OCI-LY7 (cell line): Measurements from ENCODE around the gene COL18A1. TPM values are rescaled to one million over a fixed set of nuclear protein-coding genes. Genes with fewer than 3 reads are reported as not detected.

ENCODE experiments used
- BruUV-seq: library from RNA; stranded (reverse); fragments of 400-500 nt; replicated peaks from 2 replicates; lab custom pipeline; 2021; lab: Mats Ljungman, UMichigan
- CTCF ChIA-PET: fragments of 300-600 bp; sonication (Branson Sonifier 250); formaldehyde crosslinking; loops from one replicate; lab custom pipeline; 2022; ENCODE audit warnings: antibody characterized with exemption; ENCODE audit not compliant: unreplicated experiment; lab: Charles Lee
- POLR2A ChIA-PET: fragments of 300-600 bp; sonication (Branson Sonifier 250); formaldehyde crosslinking; loops from one replicate; lab custom pipeline; 2022; ENCODE audit warnings: antibody characterized with exemption; lab: Charles Lee
- DNase-seq: peaks from one replicate; pipeline ENCODE4 v3.0.0-alpha.2; 2015; ENCODE audit warnings: low spot score
- H2AFZ ChIP-seq: fragments of 200-600 bp; sonication (generic), shearing (Covaris generic); 2 replicates; pipeline ENCODE4 v1.6.1; 2014; ENCODE audit warnings: mild to moderate bottlenecking, antibody characterized with exemption, low read length, moderate library complexity
- H3K27ac ChIP-seq: fragments of 200-600 bp; sonication (generic); 2 replicates; pipeline ENCODE4 v1.5.1; 2014; ENCODE audit warnings: mixed run types, low read depth, mild to moderate bottlenecking, moderate library complexity, low read length, inconsistent platforms; ENCODE audit not compliant: poor library complexity, severe bottlenecking
- H3K36me3 ChIP-seq: fragments of 200-600 bp; sonication (generic); 2 replicates; pipeline ENCODE4 v1.6.1; 2014; ENCODE audit warnings: mild to moderate bottlenecking, antibody characterized with exemption, low read length, moderate library complexity, mixed read lengths; ENCODE audit not compliant: insufficient read depth
- H3K4me1 ChIP-seq: fragments of 200-600 bp; sonication (generic); 2 replicates; pipeline ENCODE4 v1.5.1; 2014; ENCODE audit warnings: mild to moderate bottlenecking, low read length; ENCODE audit not compliant: insufficient read depth, poor library complexity, severe bottlenecking
- H3K4me2 ChIP-seq: fragments of 200-600 bp; sonication (generic); 2 replicates; pipeline ENCODE4 v1.6.1; 2014; ENCODE audit warnings: mild to moderate bottlenecking, low read length
- H3K4me3 ChIP-seq: fragments of 200-600 bp; sonication (generic); 2 replicates; pipeline ENCODE4 v1.5.1; 2014; ENCODE audit warnings: mild to moderate bottlenecking, low read depth, low read length; ENCODE audit not compliant: poor library complexity, severe bottlenecking
- H3K79me2 ChIP-seq: fragments of 200-600 bp; sonication (generic); 2 replicates; pipeline ENCODE4 v1.6.1; 2016; ENCODE audit warnings: low read depth, mild to moderate bottlenecking, low read length, moderate library complexity, mixed read lengths; ENCODE audit not compliant: insufficient read depth
- H3K9me2 ChIP-seq: fragments of 200-600 bp; sonication (generic); 2 replicates; pipeline ENCODE4 v1.6.1; 2016; ENCODE audit warnings: mild to moderate bottlenecking, low read length, mixed read lengths; ENCODE audit not compliant: insufficient read depth
- H3K9me3 ChIP-seq: fragments of 200-600 bp; sonication (generic); 2 replicates; pipeline ENCODE4 v1.6.1; 2014; ENCODE audit warnings: mild to moderate bottlenecking, mixed run types, low read length, mixed read lengths
- H4K20me1 ChIP-seq: fragments of 200-600 bp; sonication (generic); 2 replicates; pipeline ENCODE4 v1.6.1; 2014; ENCODE audit warnings: mild to moderate bottlenecking, antibody characterized with exemption, low read length, moderate library complexity, mixed read lengths; ENCODE audit not compliant: insufficient read depth
- CTCF ChIP-seq: fragments of 200-600 bp; sonication (generic); conservative IDR thresholded peaks from 2 replicates; pipeline ENCODE4 v1.5.1; 2014; ENCODE audit warnings: mild to moderate bottlenecking, antibody characterized with exemption, low read length, moderate library complexity, mixed read lengths
- EZH2phosphoT487 ChIP-seq: fragments of 200-600 bp; sonication (generic); IDR thresholded peaks from 2 replicates; pipeline ENCODE4 v1.6.1; 2018; ENCODE audit warnings: low read depth, borderline replicate concordance, mild to moderate bottlenecking, mixed run types, antibody characterized with exemption, low read length, moderate library complexity, mixed read lengths
- intact Hi-C: fragments of 100-400 bp; cut with micrococcal nuclease; formaldehyde crosslinking; loops from one replicate; pipeline ENCODE4 v1.10.0; 2022; ENCODE audit not compliant: unreplicated experiment
- total RNA-seq, 2 experiments: library from RNA; depleted of rRNA in 1 of 2; stranded (reverse); fragments of >200 nt in 1 of 2; shearing (Covaris generic) in 1 of 2; gene quantifications; 2 replicates each; pipeline ENCODE4 v1.2.3, GENCODE V29; 2014 to 2022

The COL18A1 gene
- total RNA-seq, 2 experiments from 2014 or later = 0.23 to 7.4 TPM

- no peak overlapping the region for H3K4me3 ChIP-seq
- no peaks in the 10 kb centered on the region for H3K79me2 ChIP-seq
- ChIA-PET CTCF (no interaction called here), POLR2A (no interaction called here)
- DNase-seq = no peak
- H3K27ac ChIP-seq = no peak overlapping the region
- H2AFZ ChIP-seq = no peak overlapping the region
- no peak for TF ChIP-seq CTCF
- no peak for TF ChIP-seq EZH2phosphoT487
- H3K9me2 ChIP-seq = no peaks in the 10 kb centered on the region
- H4K20me1 ChIP-seq = no peaks in the 10 kb centered on the region
- no peaks in the 10 kb centered on the region for H3K9me3 ChIP-seq
- BruUV-seq = no TSS peak
- no peaks in the 10 kb centered on the region for H3K4me1 ChIP-seq
- no peak overlapping the region for H3K4me2 ChIP-seq
- H3K36me3 ChIP-seq = no peaks in the 10 kb centered on the region
- intact Hi-C loops = no loop called here
Observed at GRCh38 chr21:45371081-45371480, 33.9 kb upstream of the COL18A1 start.

- CTCF ChIA-PET = no interaction called here
- no TSS peak for BruUV-seq
- Histone ChIP-seq H2AFZ (no peak overlapping the region), H3K36me3 (no peaks in the 10 kb centered on the region), H3K9me2 (no peaks in the 10 kb centered on the region), H3K9me3 (no peaks in the 10 kb centered on the region), H3K4me3 (no peak overlapping the region), H3K4me2 (no peak overlapping the region), H3K27ac (no peak overlapping the region), H4K20me1 (no peaks in the 10 kb centered on the region), H3K4me1 (no peaks in the 10 kb centered on the region), H3K79me2 (no peaks in the 10 kb centered on the region)
- DNase-seq = no peak
- intact Hi-C loops = no loop called here
- POLR2A ChIA-PET = no interaction called here
- TF ChIP-seq CTCF (no peak), EZH2phosphoT487 (no peak)
Observed at GRCh38 chr21:45371655-45372054, 33.3 kb upstream of the COL18A1 start.

- H3K36me3 ChIP-seq = no peaks in the 10 kb centered on the region
- H2AFZ ChIP-seq = no peak overlapping the region
- no peaks in the 10 kb centered on the region for H4K20me1 ChIP-seq
- intact Hi-C loops = no loop called here
- no peaks in the 10 kb centered on the region for H3K4me1 ChIP-seq
- CTCF ChIA-PET = no interaction called here
- no peak for DNase-seq
- no TSS peak for BruUV-seq
- no peaks in the 10 kb centered on the region for H3K79me2 ChIP-seq
- H3K27ac ChIP-seq = no peak overlapping the region
- H3K9me3 ChIP-seq = no peaks in the 10 kb centered on the region
- POLR2A ChIA-PET = no interaction called here
- H3K4me2 ChIP-seq = no peak overlapping the region
- no peak overlapping the region for H3K4me3 ChIP-seq
- no peaks in the 10 kb centered on the region for H3K9me2 ChIP-seq
- no peak for TF ChIP-seq EZH2phosphoT487
- no peak for TF ChIP-seq CTCF
Observed at GRCh38 chr21:45372732-45373355, 32.1 kb upstream of the COL18A1 start.
